VCaP (cell line): ENCODE data around the gene RIOK3.

ENCODE experiments used
- H3K27ac ChIP-seq: fragments of 450-650 bp; 2 replicates; pipeline ENCODE4 v1.5.1; 2017
- TF ChIP-seq, protein P1 (sequence below): fragments of 450-650 bp; conservative IDR thresholded peaks from 2 replicates; pipeline ENCODE4 v1.5.1; 2017; ENCODE audit warnings: mild to moderate bottlenecking, moderate library complexity

Gene RIOK3

GRCh38 chr18:23438046-23438377 lies 15.1 kb upstream of the RIOK3 start:
- H3K27ac ChIP-seq: peak overlapping the region; percentile 52; the same call in 1 of the 2 replicates

DNA sequence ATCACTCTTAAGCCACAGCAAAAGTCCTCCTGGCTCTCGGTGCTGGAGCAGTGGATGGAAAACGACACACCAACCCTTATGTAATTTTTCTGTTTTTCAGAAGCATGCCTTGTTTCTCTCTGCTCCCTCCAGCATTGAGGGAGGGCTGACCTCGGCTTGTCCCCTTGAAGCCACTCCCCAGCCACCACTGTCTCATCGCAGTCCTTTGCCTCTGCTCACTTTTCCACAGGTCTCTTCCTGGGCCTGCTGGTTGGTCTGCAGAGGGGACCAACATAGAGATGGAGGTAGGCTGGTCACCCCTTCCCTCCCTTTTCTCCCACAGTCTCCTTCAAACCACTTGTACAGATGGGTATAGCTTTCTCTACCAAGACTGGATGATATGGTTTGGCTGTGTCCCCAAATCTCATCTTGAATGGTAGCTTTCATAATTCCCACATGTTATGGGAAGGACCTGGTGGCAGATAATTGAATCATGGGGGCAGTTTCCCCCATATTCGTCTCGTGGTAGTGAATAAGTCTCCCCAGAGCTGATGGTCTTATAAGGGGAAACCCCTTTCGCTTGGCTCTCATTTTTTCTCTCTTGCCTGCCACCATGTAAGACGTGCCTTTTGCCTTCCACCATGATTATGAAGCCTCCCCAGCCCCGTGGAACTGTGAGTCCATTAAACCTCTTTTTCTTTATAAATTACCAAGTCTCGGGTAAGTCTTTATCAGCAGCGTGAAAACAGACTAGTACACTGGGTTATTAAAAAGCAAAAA lies 14.3 kb upstream of the RIOK3 start:
- H3K27ac ChIP-seq: peak overlapping the region; percentile 52; the same call in 1 of the 2 replicates
- TF ChIP-seq, protein P1, sequence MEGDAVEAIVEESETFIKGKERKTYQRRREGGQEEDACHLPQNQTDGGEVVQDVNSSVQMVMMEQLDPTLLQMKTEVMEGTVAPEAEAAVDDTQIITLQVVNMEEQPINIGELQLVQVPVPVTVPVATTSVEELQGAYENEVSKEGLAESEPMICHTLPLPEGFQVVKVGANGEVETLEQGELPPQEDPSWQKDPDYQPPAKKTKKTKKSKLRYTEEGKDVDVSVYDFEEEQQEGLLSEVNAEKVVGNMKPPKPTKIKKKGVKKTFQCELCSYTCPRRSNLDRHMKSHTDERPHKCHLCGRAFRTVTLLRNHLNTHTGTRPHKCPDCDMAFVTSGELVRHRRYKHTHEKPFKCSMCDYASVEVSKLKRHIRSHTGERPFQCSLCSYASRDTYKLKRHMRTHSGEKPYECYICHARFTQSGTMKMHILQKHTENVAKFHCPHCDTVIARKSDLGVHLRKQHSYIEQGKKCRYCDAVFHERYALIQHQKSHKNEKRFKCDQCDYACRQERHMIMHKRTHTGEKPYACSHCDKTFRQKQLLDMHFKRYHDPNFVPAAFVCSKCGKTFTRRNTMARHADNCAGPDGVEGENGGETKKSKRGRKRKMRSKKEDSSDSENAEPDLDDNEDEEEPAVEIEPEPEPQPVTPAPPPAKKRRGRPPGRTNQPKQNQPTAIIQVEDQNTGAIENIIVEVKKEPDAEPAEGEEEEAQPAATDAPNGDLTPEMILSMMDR: no peak

More at GRCh38 chr18:23438046-23438377, 15.1 kb upstream of the RIOK3 start:
- TF ChIP-seq, protein P1: no peak

- TF ChIP-seq, protein P1: no peak
- no peak overlapping the region for H3K27ac ChIP-seq
Observed at GRCh38 chr18:23440131-23440530, 13.0 kb upstream of the RIOK3 start.

GRCh38 chr18:23442958-23443357 lies 10.1 kb upstream of the RIOK3 start:
- TF ChIP-seq, protein P1: no peak
- peak overlapping the region; percentile 66 for H3K27ac ChIP-seq

- no peak overlapping the region for H3K27ac ChIP-seq
- TF ChIP-seq, protein P1: no peak
Observed at GRCh38 chr18:23448291-23448690, 4.8 kb upstream of the RIOK3 start.

- TF ChIP-seq, protein P1: no peak
- H3K27ac ChIP-seq: no peak overlapping the region
Observed at GRCh38 chr18:23450022-23450421, 3.1 kb upstream of the RIOK3 start.

- TF ChIP-seq, protein P1: no peak
- peak overlapping the region; percentile 79 for H3K27ac ChIP-seq
Observed at GRCh38 chr18:23451011-23451410, 2.1 kb upstream of the RIOK3 start.
